Measurements from ENCODE around the gene MAGOH.
"Not testable (repeated sequence)": the region's sequence is repeated elsewhere in the genome, so short reads cannot be mapped to it uniquely, and the experiment has no call there.

DNA sequence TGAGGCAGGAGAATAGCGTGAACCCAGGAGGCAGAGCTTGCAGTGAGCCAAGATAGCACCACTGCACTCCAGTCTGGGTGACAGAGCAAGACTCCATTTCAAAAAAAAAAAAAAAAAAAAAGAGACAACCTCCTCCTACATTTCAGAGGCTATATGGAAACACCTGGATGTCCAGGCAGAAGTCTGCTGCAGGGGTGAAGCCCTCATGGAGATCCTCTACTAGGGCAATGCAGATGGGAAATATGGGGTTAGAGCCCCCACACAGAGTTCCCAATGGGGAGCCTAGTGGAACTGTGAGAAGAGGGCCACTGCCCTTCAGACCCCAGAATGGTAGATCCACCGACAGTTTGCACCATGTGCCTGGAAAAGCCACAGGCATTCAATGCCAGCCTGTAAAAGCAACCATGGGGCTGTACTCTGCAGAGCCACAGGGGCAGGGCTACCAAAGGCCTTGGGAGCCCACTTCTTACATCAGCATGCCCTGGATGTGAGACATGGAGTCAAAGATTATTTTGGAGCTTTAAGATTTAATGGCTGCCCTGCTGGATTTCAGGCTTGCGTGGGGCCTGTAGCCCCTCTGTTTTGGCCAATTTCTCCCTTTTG, 32.1 kb downstream of the MAGOH start:
- TF ChIP-seq YY1 (IDR thresholded peaks at IDR 0.05; ENCODE audit: insufficient read depth, insufficient read length); ZNF274 (IDR thresholded peaks at IDR 0.05; ENCODE audit: low read depth, low read length): not testable (repeated sequence)
